Tibial artery (tissue), 4 donors: ENCODE data around the gene SUFU.

ENCODE experiments used
- DNase-seq, 2 donors: peaks; one replicate each; pipeline ENCODE4 v3.0.0-alpha.2; 2019
- H3K27ac ChIP-seq, 2 donors: fragments of 200-600 bp; sonication (generic) in 1 of 2; 1 replicate in 1 of 2; 2 replicates in 1 of 2; pipeline ENCODE4 v1.5.1; 2018 to 2019; ENCODE audit warnings: mild to moderate bottlenecking in 1 of 2
- H3K27me3 ChIP-seq, 2 donors: fragments of 200-600 bp; sonication (generic) in 1 of 2; one replicate each; pipeline versions ENCODE4 v1.5.1 to v1.6.0; 2016 to 2019
- H3K36me3 ChIP-seq, 3 donors: fragments of 200-600 bp; sonication (generic) in 2 of 3; one replicate each; pipeline ENCODE4 v1.5.1; 2016 to 2019; ENCODE audit warnings: mild to moderate bottlenecking in 2 of 3
- H3K4me1 ChIP-seq, 4 donors: fragments of 200-600 bp; sonication (generic) in 2 of 4; 1 replicate in 3 of 4; 2 replicates in 1 of 4; pipeline ENCODE4 v1.5.1; 2016 to 2019
- H3K4me3 ChIP-seq, 2 donors: fragments of 200-600 bp; sonication (generic) in 1 of 2; 1 replicate in 1 of 2; 2 replicates in 1 of 2; pipeline ENCODE4 v1.5.1; 2018 to 2019; ENCODE audit warnings: mild to moderate bottlenecking in 2 of 2
- H3K9me3 ChIP-seq, 3 donors: fragments of 200-600 bp; sonication (generic) in 1 of 3; one replicate each; pipeline ENCODE4 v1.5.1; 2016 to 2019
- intact Hi-C: fragments of 100-400 bp; cut with DNase I; formaldehyde crosslinking; loops from one replicate; pipeline ENCODE4 v1.15.0; 2023; ENCODE audit warnings: low total_unique reads
- TF ChIP-seq, protein P1 (sequence below), 2 experiments: fragments of 200-600 bp in 1 of 2; fragments of 450-650 bp in 1 of 2; IDR thresholded peaks; one replicate each; pipeline ENCODE4 v1.5.1; 2017 to 2019; ENCODE audit warnings: antibody characterized with exemption in 2 of 2, mild to moderate bottlenecking in 1 of 2, moderate library complexity in 1 of 2

Gene SUFU

GRCh38 chr10:102624751-102625645 is 121.2 kb downstream of the SUFU start:
- TF ChIP-seq, protein P1, sequence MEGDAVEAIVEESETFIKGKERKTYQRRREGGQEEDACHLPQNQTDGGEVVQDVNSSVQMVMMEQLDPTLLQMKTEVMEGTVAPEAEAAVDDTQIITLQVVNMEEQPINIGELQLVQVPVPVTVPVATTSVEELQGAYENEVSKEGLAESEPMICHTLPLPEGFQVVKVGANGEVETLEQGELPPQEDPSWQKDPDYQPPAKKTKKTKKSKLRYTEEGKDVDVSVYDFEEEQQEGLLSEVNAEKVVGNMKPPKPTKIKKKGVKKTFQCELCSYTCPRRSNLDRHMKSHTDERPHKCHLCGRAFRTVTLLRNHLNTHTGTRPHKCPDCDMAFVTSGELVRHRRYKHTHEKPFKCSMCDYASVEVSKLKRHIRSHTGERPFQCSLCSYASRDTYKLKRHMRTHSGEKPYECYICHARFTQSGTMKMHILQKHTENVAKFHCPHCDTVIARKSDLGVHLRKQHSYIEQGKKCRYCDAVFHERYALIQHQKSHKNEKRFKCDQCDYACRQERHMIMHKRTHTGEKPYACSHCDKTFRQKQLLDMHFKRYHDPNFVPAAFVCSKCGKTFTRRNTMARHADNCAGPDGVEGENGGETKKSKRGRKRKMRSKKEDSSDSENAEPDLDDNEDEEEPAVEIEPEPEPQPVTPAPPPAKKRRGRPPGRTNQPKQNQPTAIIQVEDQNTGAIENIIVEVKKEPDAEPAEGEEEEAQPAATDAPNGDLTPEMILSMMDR (IDR thresholded peaks at IDR 0.05), result no peak
- Histone ChIP-seq H3K4me1 (peaks cover 8 to 88% (median 80%) of the 10 kb centered on the region in 4 donors), H3K27me3 (no peaks in the 10 kb centered on the region), H3K4me3 (no peak overlapping the region), H3K9me3 (no peaks in the 10 kb centered on the region), H3K36me3 (no peaks in the 10 kb centered on the region), H3K27ac (peak overlapping the region; percentile 86 to 90)
- intact Hi-C loops, result no loop called here
- no peak for DNase-seq

DNA sequence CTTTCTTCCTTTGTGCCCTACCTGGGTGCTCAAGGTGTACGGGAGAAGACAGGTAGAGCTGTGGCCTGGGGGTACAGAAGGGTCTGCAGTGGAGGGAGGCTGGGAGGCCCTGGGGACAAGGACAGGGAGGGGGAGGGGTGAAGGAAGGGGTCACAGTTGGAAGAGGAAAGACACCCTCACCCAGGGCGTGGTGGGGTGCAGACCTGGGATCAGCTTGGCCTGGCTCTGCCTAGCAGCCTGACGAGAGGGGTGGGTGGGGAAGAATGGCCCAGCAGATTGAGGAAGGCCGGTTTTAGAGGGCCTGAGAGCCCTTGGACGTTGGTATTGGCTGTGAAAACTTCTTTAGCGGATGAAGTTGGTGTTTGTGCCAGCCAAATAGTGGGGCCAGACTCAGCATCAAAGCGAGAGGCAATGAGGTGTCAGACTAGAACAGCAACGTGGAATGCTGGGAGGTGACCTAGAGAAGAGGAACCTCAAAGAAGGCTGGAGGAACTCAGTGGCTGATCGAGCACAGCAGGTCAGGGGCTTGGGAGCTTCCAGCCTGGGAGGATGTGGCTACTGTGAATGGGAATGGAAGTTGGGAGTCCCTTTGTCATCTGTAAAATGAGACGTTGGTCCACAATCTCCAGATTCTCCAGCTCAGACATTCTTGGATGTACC is 122.4 kb downstream of the SUFU start:
- Histone ChIP-seq H3K4me1 (peaks cover 8 to 82% (median 72%) of the 10 kb centered on the region in 4 donors), H3K9me3 (no peaks in the 10 kb centered on the region), H3K27me3 (no peaks in the 10 kb centered on the region), H3K4me3 (no peak overlapping the region), H3K36me3 (peaks cover 0 to 11% (median 0%) of the 10 kb centered on the region in 3 donors), H3K27ac (peak overlapping the region; percentile 86 to 90)
- no peak for DNase-seq
- intact Hi-C loops, result no loop called here
- TF ChIP-seq, protein P1 (IDR thresholded peaks at IDR 0.05), result no peak

- Histone ChIP-seq H3K27ac (peak overlapping the region; percentile 86 to 90), H3K4me3 (no peak overlapping the region), H3K9me3 (no peaks in the 10 kb centered on the region), H3K27me3 (no peaks in the 10 kb centered on the region), H3K4me1 (peaks cover 8 to 76% (median 67%) of the 10 kb centered on the region in 4 donors), H3K36me3 (peaks cover 0 to 19% (median 0%) of the 10 kb centered on the region in 3 donors)
- no peak for DNase-seq
- intact Hi-C loops, result no loop called here
- TF ChIP-seq, protein P1 (IDR thresholded peaks at IDR 0.05), result no peak
Measured at GRCh38 chr10:102627291-102627735, 123.5 kb downstream of the SUFU start.

- no peaks in the 10 kb centered on the region for H3K9me3 ChIP-seq
- H3K4me1 ChIP-seq, result peaks cover 8 to 77% (median 70%) of the 10 kb centered on the region in 4 donors
- no peak overlapping the region for H3K4me3 ChIP-seq
- peak in 1 of 2 donors; percentile 80 for DNase-seq
- H3K36me3 ChIP-seq, result peaks cover 0 to 19% (median 0%) of the 10 kb centered on the region in 3 donors
- TF ChIP-seq, protein P1 (IDR thresholded peaks at IDR 0.05), result no peak
- H3K27ac ChIP-seq, result peak overlapping the region; percentile 86 to 90
- no peaks in the 10 kb centered on the region for H3K27me3 ChIP-seq
- intact Hi-C loops, result no loop called here
Measured at GRCh38 chr10:102627736-102628293, 124.0 kb downstream of the SUFU start.

- intact Hi-C loops, result no loop called here
- peak; percentile 70 to 84 for DNase-seq
- Histone ChIP-seq H3K4me1 (peaks cover 8 to 84% (median 77%) of the 10 kb centered on the region in 4 donors), H3K4me3 (no peak overlapping the region), H3K27ac (peak overlapping the region; percentile 86 to 90), H3K27me3 (no peaks in the 10 kb centered on the region), H3K36me3 (peaks cover 0 to 19% (median 0%) of the 10 kb centered on the region in 3 donors), H3K9me3 (no peaks in the 10 kb centered on the region)
- TF ChIP-seq, protein P1 (IDR thresholded peaks at IDR 0.05), result no peak
Measured at GRCh38 chr10:102628451-102628911, 124.7 kb downstream of the SUFU start.
